Spleen (tissue), 7 donors: ENCODE results near the gene CPE.

Source experiments
- CTCF ChIP-seq, 11 experiments: fragments of 200-600 bp in 7 of 11; fragments of 450-650 bp in 4 of 11; sonication (generic) in 4 of 11; IDR thresholded peaks in 8 of 11; conservative IDR thresholded peaks in 3 of 11; 1 replicate in 7 of 11; 2 replicates in 4 of 11; pipeline versions ENCODE4 v1.4.0 to v1.8.0; 2016 to 2021; ENCODE audit warnings: antibody characterized with exemption in 11 of 11, inconsistent platforms in 4 of 11, mild to moderate bottlenecking in 1 of 11
- POLR2AphosphoS5 ChIP-seq, 3 donors: sonication (generic); formaldehyde crosslinking; IDR thresholded peaks; one replicate each; pipeline ENCODE4 v1.5.1; 2017; ENCODE audit warnings: antibody characterized with exemption in 3 of 3
- donor health status: DM: no; HTN: no; CAD: no; lungs with moderate emphysema.
- donor health status: DM: no; HTN: no; CAD: no.
- donor health status: DM: no; HTN: no; CAD: no.

- TF ChIP-seq CTCF (IDR thresholded peaks at IDR 0.05 in 8 of 11, conservative IDR thresholded peaks at IDR 0.05 in 3 of 11) (no peak), POLR2AphosphoS5 (IDR thresholded peaks at IDR 0.05) (no peak)
Measured at GRCh38 chr4:165385126-165385525, 6.3 kb downstream of the CPE start.
